NCI-H1092 treated with DMSO at 0.1 percent for 48 hours (cell line): Measurements from ENCODE around the gene CDKN2A.
A peak's percentile ranks its signal among the peaks of the same experiment; 100 is the strongest.

Experiments
- DNase-seq: peaks from one replicate; lab custom pipeline; 2025; lab: John Stamatoyannopoulos, UW

Gene CDKN2A

GRCh38 chr9:21993893-21994555 is at the start of gene CDKN2A:
CDKN2A (minus strand) TSS chr9:21994392.
- DNase-seq: peak; percentile 98

- DNase-seq: no peak
Observed at GRCh38 chr9:22043928-22044327, 49.7 kb upstream of the CDKN2A start.

GRCh38 chr9:22041775-22042174 is 47.6 kb upstream of the CDKN2A start:
- DNase-seq: no peak

DNA sequence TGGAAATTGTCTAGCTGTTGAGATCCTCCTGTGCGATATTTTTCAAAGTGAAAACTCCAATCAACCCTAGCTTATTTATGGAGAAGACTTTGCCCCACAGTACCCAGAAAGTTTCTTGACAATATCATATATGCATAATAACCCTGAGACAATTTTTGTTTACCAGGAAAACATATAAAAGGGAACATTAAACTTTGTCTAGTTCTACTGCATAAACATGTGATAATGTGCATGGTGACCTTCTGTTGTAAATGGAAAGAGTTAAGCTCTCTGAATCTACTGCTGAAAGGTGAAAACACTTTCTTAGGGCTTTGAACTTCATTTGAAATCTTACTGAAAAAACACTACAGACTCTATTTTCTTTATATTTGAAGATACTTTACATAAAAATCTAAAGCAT is 47.2 kb upstream of the CDKN2A start:
- no peak for DNase-seq

- DNase-seq: no peak
Observed at GRCh38 chr9:22040760-22041159, 46.6 kb upstream of the CDKN2A start.

DNA sequence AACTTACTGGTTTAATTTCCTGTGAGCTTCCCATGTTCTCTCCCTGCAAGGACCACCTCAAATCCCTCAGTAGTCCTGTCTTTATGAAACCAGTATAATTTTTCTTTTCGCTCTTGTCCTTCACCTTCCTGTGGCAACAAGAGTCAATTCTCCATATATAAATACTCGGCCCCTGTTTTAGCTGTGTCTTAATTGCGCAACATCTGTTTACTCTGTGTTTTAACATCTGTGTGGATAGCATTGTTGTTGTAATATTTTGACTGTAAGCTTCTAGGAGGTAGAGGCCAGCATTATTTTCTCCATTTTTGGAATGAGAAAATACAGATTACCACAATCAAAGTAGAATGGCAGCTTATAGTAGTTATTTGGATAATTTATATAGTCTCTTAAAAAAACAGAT is 45.1 kb upstream of the CDKN2A start:
- DNase-seq: no peak

DNA sequence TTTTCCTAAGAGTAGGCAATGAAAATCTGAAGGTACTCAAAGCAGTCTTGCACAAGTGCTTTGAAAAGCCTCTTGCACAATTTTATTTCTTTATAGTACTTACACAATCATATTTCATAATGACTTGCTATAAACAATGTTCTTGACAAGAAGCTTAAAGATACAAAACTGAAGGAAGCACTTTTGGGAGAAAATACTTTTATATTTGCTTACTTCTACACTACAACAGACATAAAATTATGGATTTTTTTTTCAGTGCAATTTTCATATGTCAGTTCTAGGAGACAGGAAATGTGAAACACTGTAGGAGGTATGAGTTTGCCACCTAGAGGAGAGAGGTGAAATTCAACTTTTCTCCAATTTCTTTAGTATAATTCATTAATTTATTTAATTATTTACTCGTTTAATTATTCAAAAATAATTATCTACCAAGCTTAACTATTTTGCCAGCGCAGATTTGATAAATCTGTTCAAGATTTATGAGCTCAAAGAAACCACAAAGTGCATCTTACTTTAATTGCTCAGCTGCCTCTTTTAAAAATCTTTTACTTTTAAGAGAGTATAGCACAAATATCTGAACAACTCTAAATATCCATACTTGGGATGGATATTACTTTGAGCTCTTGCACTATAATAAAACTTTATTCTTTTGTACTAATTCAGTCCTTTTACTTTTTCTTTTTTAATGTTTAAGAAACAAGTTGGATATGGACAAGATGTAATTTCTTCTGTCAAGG is 43.9 kb upstream of the CDKN2A start:
- DNase-seq: no peak

DNA sequence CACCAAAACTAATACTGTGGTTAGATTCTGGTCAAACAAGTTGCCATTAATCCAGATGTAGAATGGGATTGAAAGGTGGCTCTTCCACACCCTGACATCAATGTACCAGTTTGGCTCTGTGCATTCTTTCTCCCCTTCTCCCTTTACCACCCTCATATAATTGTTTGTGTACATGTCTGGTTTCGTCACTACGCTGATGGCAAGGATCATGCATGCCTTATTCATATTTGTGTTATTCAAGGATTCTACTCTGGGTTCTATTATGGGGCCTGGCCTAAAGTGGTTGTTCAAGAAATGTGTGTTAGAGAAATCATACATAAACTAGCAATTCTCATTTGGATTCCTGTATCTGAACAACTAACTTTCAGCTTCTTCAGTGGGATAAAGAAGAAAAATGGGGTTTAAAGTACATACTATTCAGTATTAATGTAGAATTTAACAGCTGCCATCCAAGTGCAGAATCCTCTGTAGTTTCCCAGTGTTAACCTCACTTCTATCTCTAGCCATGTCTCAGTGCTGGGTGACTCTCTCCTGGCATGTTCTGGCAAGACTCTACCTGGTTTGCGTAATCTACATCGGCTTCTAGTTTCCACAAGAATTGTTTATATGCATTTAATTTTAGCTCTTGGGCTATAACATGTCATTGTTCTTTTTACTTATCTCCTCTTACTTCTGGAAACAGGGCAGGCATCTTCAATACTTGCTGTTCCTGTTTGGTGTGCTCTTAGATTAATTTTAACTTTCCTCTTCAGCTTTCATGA is 42.9 kb upstream of the CDKN2A start:
- no peak for DNase-seq

DNA sequence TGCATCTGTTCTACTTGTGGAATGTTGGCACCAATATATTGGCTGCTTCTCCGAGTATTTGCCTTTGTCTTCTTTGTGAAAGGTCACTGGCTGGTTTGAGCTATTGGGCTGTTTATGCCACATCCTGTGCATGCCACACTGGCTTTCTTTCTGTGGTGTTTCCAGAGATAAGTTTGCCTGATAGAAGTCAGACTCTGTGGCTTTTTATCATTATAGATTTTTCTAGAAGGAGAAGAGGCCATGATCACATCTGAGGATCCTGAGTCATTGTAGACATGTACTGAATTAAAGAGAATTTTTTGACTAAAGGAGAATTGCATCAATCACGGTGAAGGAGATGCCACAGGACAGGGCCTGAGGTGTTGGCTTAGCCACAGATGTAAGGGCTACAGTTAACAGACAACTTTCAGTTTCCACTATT is 41.4 kb upstream of the CDKN2A start:
- DNase-seq: no peak

DNA sequence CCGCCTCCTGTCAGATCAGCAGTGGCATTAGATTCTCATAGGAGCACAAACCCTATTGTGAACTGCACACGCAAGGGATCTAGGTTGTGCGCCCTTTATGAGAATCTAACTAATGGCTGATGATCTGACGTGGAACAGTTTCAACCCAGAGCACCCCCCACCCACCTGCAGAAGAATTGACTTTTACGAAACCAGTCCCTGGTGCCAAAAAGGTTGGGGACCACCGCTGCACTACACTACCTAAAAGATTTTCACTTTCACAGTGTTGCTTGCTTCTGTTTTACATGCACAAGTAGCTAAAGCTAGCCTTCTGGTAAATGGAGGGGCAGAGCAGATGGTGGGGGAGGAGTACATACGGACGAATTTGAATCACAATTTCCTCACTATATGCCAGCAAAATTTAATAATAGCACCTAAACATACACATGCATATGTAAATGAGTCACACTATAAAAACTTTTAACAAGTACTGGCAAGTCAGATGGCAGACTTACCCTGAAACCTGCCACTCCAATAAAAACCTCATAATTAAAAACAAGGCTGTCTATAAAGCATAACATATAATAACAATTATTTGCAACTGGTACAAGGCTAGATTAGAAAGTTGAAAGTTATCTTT is 38.9 kb upstream of the CDKN2A start:
- DNase-seq: no peak

DNA sequence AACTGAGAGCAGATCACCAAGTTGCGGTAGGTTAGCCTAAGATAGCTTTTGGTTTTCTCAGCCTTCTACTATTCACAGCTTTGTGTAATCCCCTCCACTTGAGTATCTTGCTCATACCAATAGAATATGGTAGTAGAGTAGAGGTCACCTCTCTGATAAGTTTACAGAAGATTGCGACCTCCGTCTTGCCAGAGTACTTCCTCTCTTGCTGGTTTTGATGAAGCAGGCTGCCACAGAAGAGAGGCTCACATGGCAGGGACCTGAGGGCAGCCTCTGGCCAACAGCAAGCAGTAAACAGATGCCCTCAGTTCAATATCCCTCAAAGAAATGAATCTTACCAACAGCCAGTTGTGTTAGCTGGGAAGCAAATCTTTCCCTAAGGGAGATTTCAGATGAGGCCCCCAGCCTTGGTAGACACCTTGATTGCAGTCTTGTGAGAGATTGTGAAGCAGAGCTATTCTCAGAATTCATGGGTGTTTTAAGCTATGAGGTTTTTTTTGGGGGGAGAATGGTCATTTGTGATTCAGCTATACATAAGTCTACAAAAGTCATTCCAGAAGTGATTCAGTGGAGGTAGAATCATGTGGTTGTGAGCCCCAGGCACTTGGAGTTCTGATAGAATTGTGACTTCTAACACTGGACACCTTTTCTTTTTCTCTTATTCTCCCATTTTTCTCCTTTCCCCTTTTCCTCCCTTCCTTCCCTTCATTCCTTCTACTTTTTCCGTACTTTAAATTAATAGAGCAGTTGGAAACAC is 37.6 kb upstream of the CDKN2A start:
- DNase-seq: no peak

DNA sequence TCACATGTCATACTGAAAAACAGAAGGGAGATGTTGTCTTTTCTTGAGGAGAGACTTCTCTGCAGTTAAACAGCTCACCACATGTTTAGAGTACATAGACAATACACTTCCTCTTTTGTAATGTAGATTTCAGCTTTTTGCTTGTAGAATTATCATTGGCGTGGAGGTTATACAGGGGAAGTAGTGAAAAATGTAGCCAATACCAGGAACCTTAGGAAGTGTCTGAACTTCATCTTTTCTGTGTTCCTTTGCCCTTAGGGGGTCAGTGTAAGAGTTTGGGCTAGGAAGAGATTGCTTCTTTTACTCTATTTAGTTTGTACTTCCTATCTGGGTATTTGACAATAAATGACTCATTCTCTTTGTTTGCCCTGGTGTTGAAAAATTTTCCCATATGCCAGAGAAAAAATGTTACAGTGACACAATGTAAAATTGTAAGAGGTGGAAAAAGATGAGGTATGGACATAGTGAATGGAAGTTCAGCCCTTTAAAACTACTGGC is 36.0 kb upstream of the CDKN2A start:
- no peak for DNase-seq

DNA sequence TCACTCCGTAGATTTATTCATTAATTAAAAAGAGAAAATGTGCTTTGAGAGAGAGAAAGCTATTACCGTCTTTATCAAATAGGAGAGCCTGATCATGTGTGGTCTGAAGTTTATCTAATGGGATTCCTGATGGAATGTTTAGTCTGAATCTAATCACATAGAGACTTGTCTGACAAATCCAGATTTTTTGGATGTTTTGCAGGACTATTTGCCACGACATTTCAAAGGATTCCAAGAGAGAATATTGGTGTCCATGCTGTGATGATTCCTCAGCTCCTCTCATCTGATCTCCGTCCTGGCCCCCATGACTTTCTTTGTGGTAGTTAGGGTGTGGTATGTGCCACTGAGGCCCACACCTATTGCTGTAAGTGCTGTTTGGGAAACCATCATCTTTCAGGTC is 35.0 kb upstream of the CDKN2A start:
- DNase-seq: no peak

DNA sequence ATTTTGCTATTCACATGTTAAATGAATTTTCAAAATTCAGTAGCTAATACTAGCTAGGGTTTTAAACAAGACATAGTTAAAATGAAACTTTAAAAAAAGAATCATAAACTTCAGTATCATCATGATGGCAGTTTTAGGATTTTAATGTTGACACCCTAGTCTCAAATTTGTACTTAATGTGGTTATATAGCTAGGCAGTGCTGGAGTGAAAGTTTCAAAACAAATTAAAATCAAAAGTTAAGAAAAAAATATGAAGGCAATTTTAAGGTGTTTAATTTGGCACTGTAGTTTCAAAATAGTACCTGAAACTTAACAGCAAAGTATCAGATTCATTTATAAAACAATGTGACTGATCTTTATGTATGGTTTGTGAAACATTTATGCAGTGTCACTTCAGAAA is 34.2 kb upstream of the CDKN2A start:
- no peak for DNase-seq

- DNase-seq: no peak
Observed at GRCh38 chr9:22026696-22027095, 32.5 kb upstream of the CDKN2A start.

DNA sequence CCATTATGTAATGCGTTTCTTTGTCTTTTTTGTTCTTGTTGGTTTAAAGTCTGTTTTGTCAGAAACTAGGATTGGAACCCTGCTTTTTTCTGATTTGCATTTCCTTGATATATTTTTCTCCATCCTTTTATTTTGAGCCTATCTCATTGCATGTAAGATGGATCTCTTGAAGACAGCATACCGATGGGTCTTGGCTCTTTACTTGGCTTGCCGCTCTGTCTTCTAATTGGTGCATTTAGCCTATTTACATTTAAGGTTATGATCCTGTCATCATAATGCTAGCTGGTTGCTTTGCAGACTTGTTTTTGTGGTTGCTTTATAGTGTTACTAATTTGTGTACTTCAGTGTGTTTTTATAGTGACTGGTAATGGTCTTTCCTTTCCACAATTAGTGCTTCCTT is 28.2 kb upstream of the CDKN2A start:
- no peak for DNase-seq

DNA sequence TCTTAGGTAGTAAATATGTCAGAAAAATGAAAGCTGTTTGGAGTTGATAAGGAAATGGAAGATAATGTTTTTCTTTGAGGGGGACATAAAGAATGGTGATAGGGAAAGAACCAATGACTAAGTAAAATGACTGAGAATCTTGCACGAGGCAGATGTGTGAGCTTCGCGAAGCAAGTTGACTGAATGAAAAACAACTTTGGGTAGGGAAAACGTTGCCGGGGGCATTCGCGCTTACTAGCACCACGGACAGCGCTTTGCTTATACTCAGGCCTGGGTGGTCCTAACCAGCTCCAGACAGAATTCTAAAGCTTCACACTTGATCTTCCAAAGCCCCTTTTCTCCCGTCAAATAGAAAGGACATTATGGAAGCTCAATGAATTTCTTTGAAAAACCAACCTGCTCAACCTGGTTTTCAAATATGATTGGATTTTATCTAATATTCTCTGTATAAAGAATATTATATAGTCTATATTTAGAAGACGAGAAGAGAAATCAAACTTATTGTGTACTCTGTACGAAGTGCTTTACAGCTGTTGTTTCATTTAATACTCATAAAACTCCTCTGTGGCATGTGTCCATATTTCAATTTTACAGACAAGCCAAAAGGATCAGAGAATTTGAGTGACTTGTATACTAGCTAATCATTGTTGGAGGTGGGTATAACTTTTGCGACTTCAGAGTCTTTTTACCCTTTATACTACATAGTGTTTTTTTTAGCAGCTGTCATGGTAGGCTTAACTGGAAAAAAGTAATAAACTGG is 16.9 kb upstream of the CDKN2A start:
- no peak for DNase-seq

DNA sequence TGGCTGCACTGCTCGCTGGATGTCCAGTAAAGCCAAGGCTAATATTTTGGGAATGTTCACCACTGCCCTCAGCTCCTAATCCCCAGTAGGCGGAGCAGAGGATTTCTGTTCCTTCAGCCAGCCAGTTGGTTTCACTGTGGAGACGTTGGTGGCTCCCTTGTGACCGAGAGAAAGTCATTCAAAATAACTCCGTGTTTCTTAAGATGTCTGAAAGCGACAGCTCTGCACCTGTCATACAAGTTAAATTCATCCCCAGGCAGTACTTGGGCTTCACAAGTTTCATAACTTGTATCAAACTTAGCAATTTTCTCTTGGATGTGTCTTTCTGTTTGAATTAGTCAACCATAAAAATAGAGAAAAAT is 15.3 kb upstream of the CDKN2A start:
- DNase-seq: no peak

DNA sequence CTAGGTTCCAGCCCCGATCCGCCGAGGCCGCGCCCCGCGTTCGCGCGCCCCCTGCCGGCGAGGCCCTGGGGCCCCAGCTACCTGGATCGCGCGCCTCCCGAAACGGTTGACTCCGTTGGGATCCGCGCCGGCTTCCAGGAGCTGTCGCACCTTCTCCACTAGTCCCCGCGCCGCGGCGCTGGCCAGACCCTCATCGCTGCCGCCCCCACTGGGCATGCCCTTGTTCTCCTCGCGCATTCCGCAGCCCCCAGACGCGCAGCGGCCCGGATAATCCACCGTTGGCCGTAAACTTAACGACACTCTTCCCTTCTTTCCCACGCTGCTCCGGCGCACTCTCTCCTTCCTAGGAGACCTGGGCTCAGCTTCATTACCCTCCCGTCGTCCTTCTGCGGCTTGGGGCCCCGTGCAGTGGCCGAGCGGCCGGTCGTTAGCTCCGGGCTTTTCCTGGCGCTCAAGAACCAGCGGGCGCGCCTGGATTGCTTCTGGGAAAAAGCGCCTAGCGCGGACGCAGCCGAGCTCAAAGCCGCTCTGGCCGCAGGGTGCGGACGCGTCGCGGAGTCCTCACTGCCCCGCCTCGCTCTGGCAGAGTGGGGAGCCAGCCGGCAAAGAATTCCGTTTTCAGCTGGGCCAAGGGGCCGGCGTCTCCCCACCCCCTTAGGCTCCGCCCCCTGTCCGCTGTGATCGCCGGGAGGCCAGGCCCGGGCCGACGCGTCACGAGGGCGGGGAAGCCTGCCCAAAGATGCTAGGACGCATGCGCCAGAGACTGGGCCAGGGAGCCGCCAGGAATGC is 14.7 kb upstream of the CDKN2A start, which contains the start of gene CDKN2B:
TSS of gene CDKN2B (minus strand) at position 589 of the 789 bp plus-strand sequence. CDS start at position 237, 352 bp downstream.
- DNase-seq: peak; percentile 96

DNA sequence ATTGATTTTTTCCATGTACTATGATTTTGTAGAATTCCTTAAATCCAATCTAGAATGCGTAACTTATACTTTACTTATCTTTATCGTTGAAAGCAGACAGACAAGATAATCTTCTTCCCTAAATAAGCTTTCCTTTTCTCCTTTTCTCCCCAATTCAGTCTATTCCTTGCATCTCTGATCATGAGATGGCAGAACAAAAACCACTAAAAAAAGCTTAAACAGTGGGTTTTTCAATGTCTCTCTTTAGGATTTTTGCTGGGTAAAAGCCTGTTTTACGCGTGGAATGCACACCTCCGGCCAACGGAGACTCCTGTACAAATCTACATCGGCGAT is 14.2 kb upstream of the CDKN2A start:
- DNase-seq: peak; percentile 59
